BLaER1 (cell line): ENCODE measurements around the gene DVL3.
"Not testable (repeated sequence)": the region's sequence is repeated elsewhere in the genome, so short reads cannot be mapped to it uniquely, and the experiment has no call there.

Experiments
- H3K27ac ChIP-seq: shearing (Covaris generic); formaldehyde crosslinking; 2 replicates; pipeline ENCODE4 v1.8.1; 2022
- H3K27me3 ChIP-seq: shearing (Covaris generic); formaldehyde crosslinking; 2 replicates; pipeline ENCODE4 v1.8.1; 2022
- H3K36me3 ChIP-seq: shearing (Covaris generic); formaldehyde crosslinking; 2 replicates; pipeline ENCODE4 v1.8.1; 2022
- H3K4me1 ChIP-seq: shearing (Covaris generic); formaldehyde crosslinking; 2 replicates; pipeline ENCODE4 v1.8.1; 2022
- H3K4me2 ChIP-seq: shearing (Covaris generic); formaldehyde crosslinking; 2 replicates; pipeline ENCODE4 v1.8.1; 2022
- H3K4me3 ChIP-seq: shearing (Covaris generic); formaldehyde crosslinking; 2 replicates; pipeline ENCODE4 v1.8.1; 2022
- H3K9ac ChIP-seq: shearing (Covaris generic); formaldehyde crosslinking; 2 replicates; pipeline ENCODE4 v1.8.1; 2022
- H3K9me3 ChIP-seq: shearing (Covaris generic); formaldehyde crosslinking; 2 replicates; pipeline ENCODE4 v1.8.1; 2022
- H4K20me1 ChIP-seq: shearing (Covaris generic); formaldehyde crosslinking; 2 replicates; pipeline ENCODE4 v1.8.1; 2022
- Cebpa-rat ChIP-seq: shearing (Covaris generic); IDR thresholded peaks from 2 replicates; pipeline ENCODE4 v1.8.1; 2022

DVL3 gene

GRCh38 chr3:184135149-184135910 lies 19.8 kb upstream of the DVL3 start, which contains the start of gene EIF2B5:
EIF2B5 (plus strand) TSS chr3:184135358; CDS start chr3:184135386, 28 bp downstream.
- Histone ChIP-seq H3K27ac (peak within 1 kb of the TSS; percentile 90), H3K4me1 (peaks cover 29% of the 10 kb centered on the region), H3K27me3 (no peaks in the 10 kb centered on the region), H3K4me3 (peak within 1 kb of the TSS; percentile 80), H3K36me3 (peaks cover 35% of the 10 kb centered on the region), H3K4me2 (peak within 1 kb of the TSS; percentile 99), H4K20me1 (peaks cover 38% of the 10 kb centered on the region), H3K9ac (peak within 1 kb of the TSS; percentile 87), H3K9me3 (no peaks in the 10 kb centered on the region)
- no peak for TF ChIP-seq Cebpa-rat

- Histone ChIP-seq H3K9ac (peak overlapping the region; percentile 87), H3K4me3 (peak overlapping the region; percentile 80), H3K9me3 (no peaks in the 10 kb centered on the region), H3K36me3 (peaks cover 41% of the 10 kb centered on the region), H3K4me1 (peaks cover 29% of the 10 kb centered on the region), H4K20me1 (peaks cover 44% of the 10 kb centered on the region), H3K27me3 (no peaks in the 10 kb centered on the region), H3K4me2 (peak overlapping the region; percentile 97), H3K27ac (peak overlapping the region; percentile 90)
- TF ChIP-seq Cebpa-rat: no peak
Measured at GRCh38 chr3:184135911-184136260, 19.3 kb upstream of the DVL3 start.

GRCh38 chr3:184140436-184140835 lies 14.7 kb upstream of the DVL3 start:
- Histone ChIP-seq H3K9ac (no peak overlapping the region), H4K20me1 (peaks cover 67% of the 10 kb centered on the region), H3K27ac (no peak overlapping the region), H3K4me1 (peaks cover 30% of the 10 kb centered on the region), H3K4me2 (no peak overlapping the region), H3K36me3 (peaks cover 86% of the 10 kb centered on the region), H3K27me3 (no peaks in the 10 kb centered on the region), H3K4me3 (no peak overlapping the region), H3K9me3 (no peaks in the 10 kb centered on the region)
- no peak for TF ChIP-seq Cebpa-rat

DNA sequence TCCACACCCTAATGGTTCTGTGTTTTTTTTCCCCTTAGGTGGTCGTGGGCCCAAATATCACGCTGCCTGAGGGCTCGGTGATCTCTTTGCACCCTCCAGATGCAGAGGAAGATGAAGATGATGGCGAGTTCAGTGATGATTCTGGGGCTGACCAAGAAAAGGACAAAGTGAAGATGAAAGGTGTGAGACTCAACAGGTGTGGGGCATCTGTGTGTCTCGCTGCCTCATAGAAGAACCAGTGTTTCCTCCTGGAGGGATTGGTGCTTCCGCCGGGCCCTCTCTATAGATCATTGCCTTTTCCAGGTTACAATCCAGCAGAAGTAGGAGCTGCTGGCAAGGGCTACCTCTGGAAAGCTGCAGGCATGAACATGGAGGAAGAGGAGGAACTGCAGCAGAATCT lies 13.0 kb upstream of the DVL3 start:
- peaks cover 100% of the 10 kb centered on the region for H3K36me3 ChIP-seq
- no peak overlapping the region for H3K4me3 ChIP-seq
- H3K27me3 ChIP-seq: no peaks in the 10 kb centered on the region
- H4K20me1 ChIP-seq: peaks cover 56% of the 10 kb centered on the region
- H3K9ac ChIP-seq: no peak overlapping the region
- no peaks in the 10 kb centered on the region for H3K9me3 ChIP-seq
- H3K27ac ChIP-seq: no peak overlapping the region
- H3K4me2 ChIP-seq: no peak overlapping the region
- H3K4me1 ChIP-seq: peaks cover 22% of the 10 kb centered on the region
- TF ChIP-seq Cebpa-rat: no peak

- TF ChIP-seq Cebpa-rat: no peak
- Histone ChIP-seq H3K36me3 (peaks cover 88% of the 10 kb centered on the region), H3K9ac (no peak overlapping the region)
Measured at GRCh38 chr3:184143327-184143726, 11.8 kb upstream of the DVL3 start.

GRCh38 chr3:184144505-184144904 lies 10.7 kb upstream of the DVL3 start:
- Histone ChIP-seq H4K20me1 (peaks cover 41% of the 10 kb centered on the region), H3K36me3 (peaks cover 77% of the 10 kb centered on the region), H3K9ac (peak overlapping the region; percentile 50), H3K4me3 (no peak overlapping the region), H3K27ac (0 out of 2 replicates have a peak overlapping the region, but pooled peaks have one; percentile 6), H3K9me3 (no peaks in the 10 kb centered on the region), H3K27me3 (no peaks in the 10 kb centered on the region), H3K4me1 (peaks cover 15% of the 10 kb centered on the region), H3K4me2 (peak overlapping the region; percentile 17; the same call in 1 of the 2 replicates)
- TF ChIP-seq Cebpa-rat: peak; percentile 74

More at GRCh38 chr3:184143327-184143726, 11.8 kb upstream of the DVL3 start:
- H3K27ac ChIP-seq: no peak overlapping the region
- no peak overlapping the region for H3K4me2 ChIP-seq
- H3K27me3 ChIP-seq: no peaks in the 10 kb centered on the region
- H4K20me1 ChIP-seq: peaks cover 45% of the 10 kb centered on the region
- H3K9me3 ChIP-seq: no peaks in the 10 kb centered on the region
- H3K4me1 ChIP-seq: peaks cover 15% of the 10 kb centered on the region
- H3K4me3 ChIP-seq: no peak overlapping the region

DNA sequence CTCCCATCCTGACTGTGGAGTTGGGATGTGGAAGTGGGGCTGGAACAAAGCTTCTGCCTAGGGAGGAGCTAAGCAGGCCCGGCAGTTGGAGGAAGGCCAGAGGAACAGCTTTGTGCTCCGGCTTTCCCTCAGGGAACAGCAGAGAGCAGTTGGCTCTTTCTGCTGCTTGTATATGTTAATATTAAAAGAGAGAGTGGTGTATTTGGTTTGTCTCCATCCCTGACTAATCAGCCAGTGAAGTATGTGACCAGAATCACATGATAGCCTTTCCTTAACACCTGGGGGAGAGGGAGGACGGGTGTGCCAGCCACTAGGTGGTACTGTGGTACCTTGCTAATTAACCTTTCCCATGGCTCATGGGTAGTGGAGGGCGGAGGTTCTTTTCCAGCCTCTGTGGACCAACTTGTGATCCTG lies 10.1 kb upstream of the DVL3 start:
- peaks cover 35% of the 10 kb centered on the region for H4K20me1 ChIP-seq
- no peak for TF ChIP-seq Cebpa-rat
- H3K9me3 ChIP-seq: no peaks in the 10 kb centered on the region
- no peak overlapping the region for H3K4me3 ChIP-seq
- peak overlapping the region; percentile 50 for H3K9ac ChIP-seq
- peak overlapping the region; percentile 17; the same call in 1 of the 2 replicates for H3K4me2 ChIP-seq
- H3K4me1 ChIP-seq: peaks cover 15% of the 10 kb centered on the region
- 0 out of 2 replicates have a peak overlapping the region, but pooled peaks have one; percentile 6 for H3K27ac ChIP-seq
- peaks cover 70% of the 10 kb centered on the region for H3K36me3 ChIP-seq
- no peaks in the 10 kb centered on the region for H3K27me3 ChIP-seq

GRCh38 chr3:184145751-184146270 lies 9.4 kb upstream of the DVL3 start:
- H3K27ac ChIP-seq: no peak overlapping the region
- no peaks in the 10 kb centered on the region for H3K9me3 ChIP-seq
- peak overlapping the region; percentile 17; the same call in 1 of the 2 replicates for H3K4me2 ChIP-seq

GRCh38 chr3:184148076-184148475 lies 7.1 kb upstream of the DVL3 start:
- TF ChIP-seq Cebpa-rat: no peak
- H3K4me2 ChIP-seq: no peak overlapping the region
- peaks cover 17% of the 10 kb centered on the region; the same call in 1 of the 2 replicates for H4K20me1 ChIP-seq
- H3K9me3 ChIP-seq: no peaks in the 10 kb centered on the region
- no peak overlapping the region for H3K27ac ChIP-seq
- no peak overlapping the region for H3K4me3 ChIP-seq
- H3K27me3 ChIP-seq: no peaks in the 10 kb centered on the region
- H3K4me1 ChIP-seq: peaks cover 16% of the 10 kb centered on the region
- no peak overlapping the region for H3K9ac ChIP-seq
- H3K36me3 ChIP-seq: peaks cover 41% of the 10 kb centered on the region

More at GRCh38 chr3:184145751-184146270, 9.4 kb upstream of the DVL3 start:
- Histone ChIP-seq H3K4me1 (peaks cover 15% of the 10 kb centered on the region), H3K36me3 (peaks cover 63% of the 10 kb centered on the region), H3K27me3 (no peaks in the 10 kb centered on the region), H3K9ac (no peak overlapping the region), H3K4me3 (no peak overlapping the region), H4K20me1 (peaks cover 28% of the 10 kb centered on the region)
- TF ChIP-seq Cebpa-rat: no peak

GRCh38 chr3:184149123-184149522 lies 6.1 kb upstream of the DVL3 start:
- Histone ChIP-seq H3K27me3 (no peaks in the 10 kb centered on the region), H3K4me2 (no peak overlapping the region), H3K9me3 (no peaks in the 10 kb centered on the region), H3K9ac (no peak overlapping the region), H3K4me1 (peaks cover 20% of the 10 kb centered on the region), H4K20me1 (peaks cover 17% of the 10 kb centered on the region; the same call in 1 of the 2 replicates), H3K4me3 (no peak overlapping the region), H3K36me3 (peaks cover 30% of the 10 kb centered on the region), H3K27ac (no peak overlapping the region)
- TF ChIP-seq Cebpa-rat: no peak

GRCh38 chr3:184149770-184150169 lies 5.4 kb upstream of the DVL3 start:
- H3K9ac ChIP-seq, H3K27me3 ChIP-seq, H3K27ac ChIP-seq, H3K9me3 ChIP-seq, H3K4me3 ChIP-seq, H3K4me2 ChIP-seq: not testable (repeated sequence)
- H3K4me1 ChIP-seq: peaks cover 20% of the 10 kb centered on the region
- peaks cover 11% of the 10 kb centered on the region; the same call in 1 of the 2 replicates for H4K20me1 ChIP-seq
- H3K36me3 ChIP-seq: peaks cover 24% of the 10 kb centered on the region
